ENCODE results near the gene ZHX3. TPM values are rescaled to one million over a fixed set of nuclear protein-coding genes. Genes with fewer than 3 reads are reported as not detected.
A peak's percentile ranks its signal among the peaks of the same experiment; 100 is the strongest.

Gene ZHX3
- total RNA-seq, 4 donors from 2014 or later, result 20.1 to 30.0 (median 25.9) TPM

- in situ Hi-C loops (cut with MboI; ENCODE audit: low sequenced_read_pairs in 4 of 4) (loop anchor here (5.0 to 25.0 kb wide), 3 partner anchors 88 to 343 kb away; no protein-coding TSS in a partner anchor), intact Hi-C loops (cut with DNase I; ENCODE audit: low total_unique reads) (loop anchor here (2.0 kb wide), 1 partner anchor 98 kb away; no protein-coding TSS in a partner anchor)
- TF ChIP-seq POLR2A (IDR thresholded peaks at IDR 0.05), result no peak
- TF ChIP-seq CTCF (IDR thresholded peaks at IDR 0.05 in 4 of 5, conservative IDR thresholded peaks at IDR 0.05 in 1 of 5), result no peak
- H3K27me3 ChIP-seq, result no peaks in the 10 kb centered on the region
- ATAC-seq (peak in 1 of 2 donors; percentile 14), DNase-seq (no peak)
- no peaks in the 10 kb centered on the region for H3K36me3 ChIP-seq
- H3K4me3 ChIP-seq, result no peak overlapping the region
- peaks cover 15 to 17% of the 10 kb centered on the region in 2 donors for H3K4me1 ChIP-seq
- H3K27ac ChIP-seq, result peak overlapping the region; percentile 80 to 93 (median 89)
- no peaks in the 10 kb centered on the region for H3K9me3 ChIP-seq
These were observed 12.8 kb upstream of the ZHX3 start for GRCh38 chr20:41330343-41330720.

GRCh38 chr20:41329435-41330342, 12.2 kb upstream of the ZHX3 start:
- ATAC-seq, result peak; percentile 99 to 100
- no peaks in the 10 kb centered on the region for H3K36me3 ChIP-seq
- TF ChIP-seq CTCF (IDR thresholded peaks at IDR 0.05 in 4 of 5, conservative IDR thresholded peaks at IDR 0.05 in 1 of 5), result no peak
- TF ChIP-seq POLR2A (IDR thresholded peaks at IDR 0.05), result peak; percentile 40 to 57
- peaks cover 15 to 17% of the 10 kb centered on the region in 2 donors for H3K4me1 ChIP-seq
- in situ Hi-C loops (cut with MboI; ENCODE audit: low sequenced_read_pairs in 4 of 4), result loop anchor here (5.0 to 25.0 kb wide), 3 partner anchors 87 to 342 kb away; no protein-coding TSS in a partner anchor
- intact Hi-C loops (cut with DNase I; ENCODE audit: low total_unique reads), result loop anchor here (1.0 to 2.0 kb wide), 2 partner anchors 12 to 97 kb away; partner anchors contain the start of gene ZHX3
- H3K27ac ChIP-seq, result peak overlapping the region; percentile 80 to 93 (median 89)
- peak; percentile 89 to 90 for DNase-seq
- H3K4me3 ChIP-seq, result peak overlapping the region in 3 of 4 donors; percentile 8 to 32 (median 16)
- H3K9me3 ChIP-seq, result no peaks in the 10 kb centered on the region
- H3K27me3 ChIP-seq, result no peaks in the 10 kb centered on the region

GRCh38 chr20:41327178-41327577, 9.6 kb upstream of the ZHX3 start:
- in situ Hi-C loops (cut with MboI; ENCODE audit: low sequenced_read_pairs in 4 of 4), result loop anchor here in 3 of 4 donors (25.0 kb wide), 1 partner anchor 340 kb away; no protein-coding TSS in a partner anchor
- H3K36me3 ChIP-seq, result no peaks in the 10 kb centered on the region
- H3K4me3 ChIP-seq, result no peak overlapping the region
- H3K27me3 ChIP-seq, result no peaks in the 10 kb centered on the region
- no peak for ATAC-seq
- no peak overlapping the region for H3K27ac ChIP-seq
- no peak for DNase-seq
- no peaks in the 10 kb centered on the region for H3K9me3 ChIP-seq
- H3K4me1 ChIP-seq, result peaks cover 15% of the 10 kb centered on the region in 2 donors
- intact Hi-C loops (cut with DNase I; ENCODE audit: low total_unique reads), result no loop called here
- TF ChIP-seq CTCF (IDR thresholded peaks at IDR 0.05 in 4 of 5, conservative IDR thresholded peaks at IDR 0.05 in 1 of 5) (no peak), POLR2A (IDR thresholded peaks at IDR 0.05) (no peak)

- ATAC-seq (no peak), DNase-seq (no peak)
- in situ Hi-C loops (cut with MboI; ENCODE audit: low sequenced_read_pairs in 4 of 4), result no loop called here
- no peak overlapping the region for H3K27ac ChIP-seq
- no peak overlapping the region for H3K4me3 ChIP-seq
- H3K27me3 ChIP-seq, result no peaks in the 10 kb centered on the region
- H3K36me3 ChIP-seq, result no peaks in the 10 kb centered on the region
- intact Hi-C loops (cut with DNase I; ENCODE audit: low total_unique reads), result no loop called here
- TF ChIP-seq POLR2A (IDR thresholded peaks at IDR 0.05) (no peak), CTCF (IDR thresholded peaks at IDR 0.05 in 4 of 5, conservative IDR thresholded peaks at IDR 0.05 in 1 of 5) (no peak)
- H3K9me3 ChIP-seq, result no peaks in the 10 kb centered on the region
- H3K4me1 ChIP-seq, result peaks cover 4 to 9% of the 10 kb centered on the region in 2 donors
These were observed 3.4 kb upstream of the ZHX3 start for GRCh38 chr20:41320976-41321375.
